NCI-H1436 (cell line): ENCODE results near the gene HIGD1B.
A peak's percentile ranks its signal among the peaks of the same experiment; 100 is the strongest.

ENCODE experiments used
- DNase-seq: peaks from one replicate; lab custom pipeline; 2025; lab: John Stamatoyannopoulos, UW

HIGD1B gene

DNA sequence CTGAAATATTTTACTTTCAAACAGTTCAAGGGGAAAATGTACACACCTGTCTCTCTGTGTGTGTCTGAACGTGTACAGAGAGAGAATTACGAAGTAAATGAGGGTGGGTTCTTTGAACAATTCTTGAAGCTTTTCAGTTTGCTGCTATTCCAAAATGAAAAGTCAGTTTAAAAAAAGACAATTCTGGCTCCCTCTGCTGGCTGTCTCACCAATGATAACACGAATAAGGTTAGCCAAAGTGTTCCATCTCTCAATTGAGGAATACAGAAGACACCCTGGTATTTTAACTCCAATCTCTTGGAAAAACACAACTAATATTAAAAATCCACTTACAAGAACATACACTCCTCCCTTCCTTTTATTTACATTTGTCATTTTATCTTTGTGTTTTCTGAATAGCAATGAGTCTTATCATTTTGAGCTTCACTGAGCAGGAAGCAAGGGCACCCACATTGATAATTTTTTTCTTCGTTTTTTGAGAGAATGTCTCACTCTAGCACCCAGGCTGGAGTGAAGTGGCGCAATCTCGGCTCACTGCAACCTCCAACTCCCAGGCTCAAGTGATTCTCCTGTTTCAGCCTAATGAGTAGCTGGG, 31.0 kb downstream of the HIGD1B start:
- DNase-seq, result peak; percentile 29

DNA sequence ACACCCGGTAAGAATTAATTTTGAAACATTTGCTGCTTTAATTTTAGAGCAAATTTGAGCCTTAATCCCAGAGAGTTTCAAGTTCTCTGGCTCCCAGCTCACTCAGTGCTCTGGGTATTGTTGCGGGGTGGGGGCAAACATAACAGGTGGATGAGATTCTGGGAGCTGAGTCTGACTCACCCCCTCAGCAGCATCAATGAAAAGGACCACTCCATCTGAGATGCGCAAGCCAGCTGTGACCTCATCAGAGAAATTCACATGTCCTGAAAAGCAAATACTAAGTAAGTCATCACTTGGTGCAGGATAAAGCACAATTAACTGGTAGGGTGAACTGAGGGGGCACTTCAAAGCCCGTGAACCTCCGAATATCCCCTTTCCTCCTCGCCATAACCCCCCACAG, 31.7 kb downstream of the HIGD1B start:
- DNase-seq, result no peak

DNA sequence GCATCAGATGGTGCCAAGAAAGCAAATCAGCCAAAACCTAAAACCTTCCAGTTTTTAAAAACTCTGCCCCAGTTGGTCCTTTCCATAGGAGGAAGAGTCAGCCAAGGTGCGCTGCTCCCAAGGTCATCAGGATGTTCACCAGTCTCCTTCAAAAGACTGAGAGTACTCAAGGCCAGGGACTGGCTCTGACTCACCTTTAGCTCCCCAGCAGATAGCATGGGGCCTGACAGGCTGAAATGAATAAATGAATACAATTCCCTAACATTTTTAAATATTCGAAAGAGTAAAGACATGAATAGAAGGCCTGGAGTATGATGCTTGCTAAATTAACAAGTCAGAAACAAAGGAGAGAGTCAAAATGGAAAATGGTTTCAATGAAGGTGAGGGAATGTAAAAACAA, 32.4 kb downstream of the HIGD1B start:
- DNase-seq, result no peak

DNA sequence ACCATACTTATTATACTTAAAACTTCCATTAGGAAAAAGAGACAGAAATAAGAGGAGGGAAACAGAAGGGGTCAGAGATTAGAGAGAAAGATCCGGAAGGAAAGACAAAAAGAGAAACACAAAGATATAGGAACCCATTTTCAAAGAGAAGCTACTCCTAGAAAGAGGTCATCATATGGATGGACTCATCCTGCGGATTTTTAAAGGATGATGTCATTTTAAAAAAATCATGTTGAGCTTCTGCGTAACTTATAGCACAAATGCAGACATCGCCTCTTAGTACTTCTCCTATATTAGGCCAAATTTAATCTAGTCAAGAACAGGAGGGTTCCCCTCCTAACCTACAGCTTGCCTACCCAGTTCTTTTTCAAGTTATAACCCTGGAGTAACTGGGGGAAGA, 33.5 kb downstream of the HIGD1B start:
- no peak for DNase-seq

DNA sequence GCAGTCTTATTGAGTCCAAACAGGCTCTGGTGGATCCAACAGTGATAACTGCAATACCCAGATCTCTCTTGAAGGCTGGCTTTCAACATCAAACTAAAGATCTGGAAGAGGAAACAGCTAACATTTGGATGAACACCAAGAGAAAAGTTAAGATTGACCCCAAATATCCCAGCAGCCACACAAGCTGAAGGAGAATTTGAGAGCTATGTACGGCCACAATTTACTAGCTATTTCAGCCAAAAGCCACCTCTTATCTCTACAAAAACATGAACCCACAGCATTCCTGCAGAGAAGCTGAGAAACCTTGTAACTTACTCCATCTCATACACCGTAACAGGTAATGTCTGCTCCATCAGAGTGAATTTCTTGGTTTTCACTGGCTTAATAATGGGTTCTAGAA, 37.3 kb downstream of the HIGD1B start:
- DNase-seq, result no peak

DNA sequence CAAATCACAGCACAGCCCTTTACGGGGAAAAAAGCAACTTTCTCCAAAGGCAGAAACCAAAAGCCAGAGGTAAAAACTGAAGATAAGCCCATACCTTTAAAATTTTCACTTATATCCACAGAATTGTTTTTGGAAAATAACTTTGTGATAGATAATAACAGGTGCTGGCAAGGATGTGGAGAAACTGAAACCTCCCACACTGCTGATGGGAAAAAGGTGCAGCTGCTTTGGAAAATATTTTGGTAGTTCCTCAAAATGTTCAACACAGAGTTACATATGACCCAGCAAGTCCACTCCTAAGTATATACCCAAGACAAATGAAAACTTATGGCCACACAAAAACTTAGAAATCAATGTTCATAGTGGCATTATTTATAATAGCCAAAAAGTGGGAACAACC, 39.3 kb downstream of the HIGD1B start:
- no peak for DNase-seq

DNA sequence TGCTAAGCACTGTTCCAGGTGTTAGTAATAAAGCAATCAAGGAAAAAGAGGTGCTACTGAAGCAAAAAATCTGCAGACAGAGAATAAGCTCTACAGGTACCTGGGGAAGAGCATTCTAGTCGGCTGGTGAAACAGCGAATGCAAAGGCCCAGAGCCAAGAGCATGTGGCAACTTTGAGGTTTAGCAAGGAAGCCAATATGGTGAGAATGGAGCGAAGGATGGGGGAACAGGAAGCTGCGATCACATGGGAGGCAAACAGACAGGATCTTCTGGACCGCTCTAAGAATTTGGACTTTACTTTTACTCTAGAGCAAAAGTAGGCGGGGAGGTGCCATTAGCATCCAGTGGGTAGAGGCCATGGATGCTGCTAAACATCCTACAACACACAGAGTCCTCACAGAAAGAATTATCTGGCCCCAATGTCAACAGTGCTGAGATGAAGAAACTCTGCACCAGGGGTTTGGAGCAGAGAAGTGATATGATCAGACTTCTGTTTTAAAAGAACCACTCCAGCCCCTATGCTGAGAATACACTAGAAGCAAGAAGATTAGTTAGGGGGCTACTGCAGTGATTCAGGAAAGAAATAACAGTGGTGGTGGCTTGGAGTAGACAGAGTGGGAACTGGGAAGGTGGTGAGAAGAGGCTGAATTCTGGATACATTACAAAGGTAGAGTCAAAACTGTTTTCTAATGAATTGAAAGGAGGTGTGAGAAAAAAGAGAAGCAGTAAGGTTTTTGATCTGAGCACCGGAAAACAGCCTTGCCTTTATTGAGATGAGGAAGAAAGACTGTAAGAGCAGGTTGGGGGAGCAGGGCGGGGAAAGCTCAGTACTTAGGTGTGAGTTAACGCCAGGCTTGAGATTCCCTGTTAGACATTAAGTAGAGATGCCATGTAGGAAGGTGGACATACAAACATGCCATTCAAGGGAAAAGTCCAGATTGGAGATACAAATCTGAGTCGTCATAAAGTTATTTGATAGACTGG, 40.6 kb downstream of the HIGD1B start:
- no peak for DNase-seq

DNA sequence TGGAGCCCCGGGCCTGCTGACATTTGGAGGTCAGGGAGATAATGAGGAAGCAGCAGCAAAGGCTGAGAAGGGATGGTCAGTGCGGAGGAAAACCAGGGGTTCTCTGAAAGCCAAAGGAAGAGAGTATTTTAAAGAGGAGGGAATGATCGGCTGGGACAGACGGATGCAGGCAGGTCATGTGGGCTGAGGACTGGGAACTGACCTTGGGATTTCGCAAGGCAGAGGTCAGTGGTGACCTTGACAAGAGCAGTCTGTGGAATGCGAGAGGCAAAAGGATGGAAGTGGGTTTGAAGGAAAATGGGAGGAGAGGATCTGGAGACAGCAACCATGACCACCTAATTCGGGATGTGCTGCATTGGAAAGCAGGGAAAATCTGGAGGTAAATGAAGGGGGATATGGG, 41.3 kb downstream of the HIGD1B start:
- DNase-seq, result no peak

DNA sequence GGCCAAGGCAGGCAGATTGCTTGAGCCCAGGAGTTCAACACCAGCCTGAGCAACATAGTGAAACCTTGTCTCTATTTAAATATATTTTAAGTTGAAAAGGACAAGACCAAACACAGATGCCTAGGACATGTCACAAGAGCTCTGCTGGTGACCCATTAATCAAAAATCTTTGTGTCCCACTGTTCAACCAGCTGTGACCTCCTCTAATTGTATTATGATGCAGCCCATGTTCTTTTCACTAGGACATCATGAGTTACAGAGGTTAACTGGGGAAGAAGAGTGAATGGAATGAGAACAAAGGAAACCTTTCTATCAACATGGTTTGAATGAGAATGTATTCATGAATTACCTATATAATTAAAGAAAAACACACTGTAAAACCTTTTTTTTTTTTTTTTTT, 44.6 kb downstream of the HIGD1B start:
- DNase-seq, result no peak

DNA sequence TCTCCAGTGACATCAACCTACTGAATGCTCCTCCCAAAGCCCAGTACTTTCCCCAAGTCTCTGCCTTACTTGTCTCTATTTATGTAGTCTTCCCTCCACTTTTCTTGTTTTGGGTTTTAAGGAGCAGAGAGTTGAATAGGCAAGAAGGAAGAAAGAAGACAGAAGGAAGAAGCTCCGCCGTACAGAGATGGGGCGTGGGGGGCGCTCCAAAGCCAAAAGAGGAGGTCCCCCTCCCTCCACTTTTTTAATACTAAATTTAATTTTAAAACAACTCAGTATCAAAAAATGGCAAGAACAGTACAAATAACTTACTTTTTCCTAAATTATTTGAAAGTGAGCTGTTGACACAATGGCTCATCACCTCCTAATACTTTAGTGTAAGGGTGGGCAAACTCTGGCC, 47.0 kb downstream of the HIGD1B start:
- DNase-seq, result no peak

DNA sequence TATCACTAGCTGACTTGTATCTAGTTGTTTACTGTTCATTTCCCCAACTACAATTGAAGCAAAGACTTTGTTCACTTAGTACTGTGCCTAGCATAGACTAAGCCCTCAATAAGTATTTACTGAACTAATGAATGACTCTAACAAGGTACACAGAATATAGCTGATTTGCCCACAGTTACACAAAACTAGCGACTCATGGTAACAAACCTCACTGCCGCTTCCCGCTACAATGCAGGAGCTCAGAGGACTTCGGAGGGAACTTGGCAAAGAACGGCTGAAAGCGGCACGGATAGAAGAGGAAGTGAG, 51.0 kb downstream of the HIGD1B start:
- DNase-seq, result no peak

DNA sequence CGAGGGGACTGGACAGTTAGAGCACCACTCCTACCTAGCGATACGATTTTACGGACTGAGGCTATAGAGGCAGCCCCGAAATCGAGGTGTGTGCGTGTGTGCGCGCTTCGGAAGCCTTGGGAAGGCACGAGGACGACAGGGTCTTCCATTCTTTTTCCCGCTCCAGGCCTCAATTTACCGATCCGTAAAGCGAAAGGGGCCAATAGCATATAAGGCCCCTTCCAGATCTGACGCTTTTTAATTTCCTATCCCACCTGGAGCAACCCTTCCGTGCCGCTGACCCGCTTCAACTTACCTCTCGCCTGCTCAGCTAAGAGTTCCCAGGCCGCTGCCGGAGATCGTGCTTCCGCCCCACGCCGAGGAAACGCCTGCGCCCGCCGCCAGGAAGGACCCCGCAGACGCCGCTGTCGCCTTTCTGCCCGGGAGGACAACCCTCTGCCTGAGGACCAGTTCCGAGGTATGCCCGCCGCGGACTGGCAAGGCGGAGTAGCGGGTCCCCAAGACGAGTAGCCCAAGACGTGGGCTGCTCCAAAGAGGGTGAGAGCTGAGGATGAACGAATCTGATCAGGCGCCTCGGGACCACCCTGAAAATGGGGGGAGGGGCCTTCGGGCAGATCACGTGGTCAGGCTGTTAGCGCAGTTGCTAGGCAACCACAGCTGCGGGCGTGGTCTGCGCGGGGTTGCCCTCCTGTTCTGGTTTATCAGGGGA, 51.5 kb downstream of the HIGD1B start, which contains the start of gene EFTUD2:
TSS of gene EFTUD2 (minus strand) at position 372 of the 709 bp plus-strand sequence. CDS start 4,924 bp downstream, outside the sequence.
- peak; percentile 93 for DNase-seq
